Neuronal stem cell (in vitro differentiated cells): ENCODE results near the gene FBXO44.
A peak's percentile ranks its signal among the peaks of the same experiment; 100 is the strongest.

Experiments used
- DNase-seq: peaks from one replicate; pipeline ENCODE4 v3.0.0-alpha.2; 2013; ENCODE audit warnings: low spot score
- H2AFZ ChIP-seq: one replicate; pipeline ENCODE4 v1.6.1; 2013; ENCODE audit warnings: mild to moderate bottlenecking, low read length, inconsistent platforms
- H2AK5ac ChIP-seq: 2 replicates; pipeline ENCODE4 v1.6.1; 2013; ENCODE audit warnings: low read depth, mild to moderate bottlenecking, inconsistent platforms, low read length, moderate library complexity, mixed read lengths
- H2BK120ac ChIP-seq: 2 replicates; pipeline ENCODE4 v1.6.1; 2013; ENCODE audit warnings: low read depth, mild to moderate bottlenecking, inconsistent platforms, low read length, moderate library complexity, mixed read lengths
- H2BK12ac ChIP-seq: one replicate; pipeline ENCODE4 v1.6.1; 2013; ENCODE audit warnings: low read length, inconsistent platforms
- H2BK15ac ChIP-seq: 2 replicates; pipeline ENCODE4 v1.6.1; 2013; ENCODE audit warnings: mild to moderate bottlenecking, low read length, inconsistent platforms, mixed read lengths
- H2BK5ac ChIP-seq: one replicate; pipeline ENCODE4 v1.6.1; 2013; ENCODE audit warnings: inconsistent platforms, mild to moderate bottlenecking, low read length, moderate library complexity
- H3K14ac ChIP-seq: one replicate; pipeline ENCODE4 v1.6.1; 2013; ENCODE audit warnings: low read length, inconsistent platforms
- H3K18ac ChIP-seq: 2 replicates; pipeline ENCODE4 v1.6.1; 2013; ENCODE audit warnings: low read length, inconsistent platforms
- H3K23ac ChIP-seq: 2 replicates; pipeline ENCODE4 v1.6.1; 2013; ENCODE audit warnings: low read depth, mild to moderate bottlenecking, mixed read lengths, low read length, inconsistent platforms; ENCODE audit not compliant: poor library complexity
- H3K27ac ChIP-seq: replicated peaks from 3 replicates; pipeline ENCODE4 v1.5.1; 2013; ENCODE audit warnings: low read length, inconsistent platforms
- H3K27me3 ChIP-seq, 3 experiments: 2 replicates each; pipeline ENCODE4 v1.6.1; 2013; ENCODE audit warnings: low read length in 3 of 3, mild to moderate bottlenecking in 2 of 3, inconsistent platforms in 1 of 3, low read depth in 1 of 3, mixed read lengths in 1 of 3, moderate library complexity in 1 of 3; ENCODE audit not compliant: control insufficient read depth in 3 of 3, insufficient read depth in 3 of 3
- H3K36me3 ChIP-seq, 2 donors: replicated peaks in 1 of 2; 2 replicates each; pipeline ENCODE4 v1.6.1; 2013; ENCODE audit warnings: low read length in 2 of 2; ENCODE audit not compliant: control insufficient read depth in 2 of 2, insufficient read depth in 2 of 2
- H3K4ac ChIP-seq: 2 replicates; pipeline ENCODE4 v1.6.1; 2013; ENCODE audit warnings: inconsistent platforms, mild to moderate bottlenecking, low read length, moderate library complexity
- H3K4me1 ChIP-seq, 2 donors: 1 replicate in 1 of 2; 2 replicates in 1 of 2; pipeline ENCODE4 v1.6.1; 2013; ENCODE audit warnings: low read length in 2 of 2, low read depth in 1 of 2; ENCODE audit not compliant: control insufficient read depth in 2 of 2, insufficient read depth in 1 of 2
- H3K4me2 ChIP-seq: one replicate; pipeline ENCODE4 v1.6.1; 2013; ENCODE audit warnings: mild to moderate bottlenecking, low read length, inconsistent platforms; ENCODE audit not compliant: insufficient read depth, poor library complexity, severe bottlenecking
- H3K4me3 ChIP-seq, 2 donors: 2 replicates each; pipeline ENCODE4 v1.5.1; 2013; ENCODE audit warnings: low read length in 2 of 2, mild to moderate bottlenecking in 2 of 2, inconsistent platforms in 1 of 2, moderate library complexity in 1 of 2
- H3K79me1 ChIP-seq: one replicate; pipeline ENCODE4 v1.6.1; 2013; ENCODE audit warnings: low read depth, mild to moderate bottlenecking, inconsistent platforms, low read length, moderate library complexity
- H3K9ac ChIP-seq: one replicate; pipeline ENCODE4 v1.6.1; 2013; ENCODE audit warnings: mild to moderate bottlenecking, low read depth, low read length, inconsistent platforms; ENCODE audit not compliant: poor library complexity
- H3K9me3 ChIP-seq, 2 donors: replicated peaks in 1 of 2; 2 replicates each; pipeline versions ENCODE3 to v1.6.1; 2013; ENCODE audit warnings: low read length in 2 of 2, mild to moderate bottlenecking in 2 of 2, inconsistent platforms in 1 of 2, low read depth in 1 of 2, mixed read lengths in 1 of 2, moderate library complexity in 1 of 2; ENCODE audit not compliant: control insufficient read depth in 2 of 2, insufficient read depth in 1 of 2
- H4K8ac ChIP-seq: one replicate; pipeline ENCODE4 v1.6.1; 2013; ENCODE audit warnings: low read depth, mild to moderate bottlenecking, inconsistent platforms, low read length, moderate library complexity
- H4K91ac ChIP-seq: one replicate; pipeline ENCODE4 v1.6.1; 2013; ENCODE audit warnings: low read length, low read depth, mild to moderate bottlenecking, inconsistent platforms; ENCODE audit not compliant: poor library complexity
- WGBS, 2 donors: extraction: QIAGEN DNeasy Blood & Tissue Kit; methylation state at CpG; one replicate each; pipeline ENCODE4 v1.1.7; 2013; ENCODE audit warnings: missing lambda C conversion rate in 2 of 2, mixed read lengths in 1 of 2; ENCODE audit not compliant: insufficient read length in 2 of 2, insufficient replicate concordance in 1 of 2; ENCODE audit errors: extremely low coverage in 2 of 2; 5-methylcytosine and 5-hydroxymethylcytosine counted together

FBXO44 gene

GRCh38 chr1:11661103-11661502, 6.4 kb downstream of the FBXO44 start:
- Histone ChIP-seq H2BK15ac (no peak overlapping the region), H2AK5ac (no peak overlapping the region), H3K4me3 (no peak overlapping the region), H3K23ac (peak overlapping the region; percentile 73), H2BK5ac (no peak overlapping the region), H2BK120ac (no peak overlapping the region), H3K4me2 (no peak overlapping the region), H3K27me3 (peaks cover 0 to 6% (median 0%) of the 10 kb centered on the region in 3 experiments), H4K8ac (no peak overlapping the region), H3K9ac (no peak overlapping the region), H2AFZ (no peak overlapping the region), H3K4me1 (peaks cover 0 to 3% of the 10 kb centered on the region in 2 donors), H3K27ac (no peak overlapping the region), H3K14ac (no peak overlapping the region), H3K79me1 (peaks cover 2% of the 10 kb centered on the region), H3K4ac (no peak overlapping the region), H4K91ac (no peak overlapping the region), H3K36me3 (peaks cover 10 to 30% of the 10 kb centered on the region in 2 donors), H2BK12ac (no peak overlapping the region), H3K9me3 (no peaks in the 10 kb centered on the region), H3K18ac (no peak overlapping the region)
- WGBS, 2 donors: no CpG with 5 or more reads among the region's 17 CpGs
- no peak for DNase-seq

- Histone ChIP-seq H3K27ac (no peak overlapping the region), H3K79me1 (peaks cover 2% of the 10 kb centered on the region), H3K23ac (peak overlapping the region; percentile 98), H3K9me3 (no peaks in the 10 kb centered on the region), H2AK5ac (no peak overlapping the region), H3K18ac (peak overlapping the region; percentile 90), H3K4me2 (peak overlapping the region; percentile 95), H2BK15ac (no peak overlapping the region), H3K14ac (no peak overlapping the region), H3K4ac (no peak overlapping the region), H2BK5ac (peak overlapping the region; percentile 53), H2BK120ac (no peak overlapping the region), H3K36me3 (peaks cover 10 to 44% of the 10 kb centered on the region in 2 donors), H2AFZ (no peak overlapping the region), H3K4me3 (peak overlapping the region in 1 of 2 donors; percentile 81), H3K4me1 (peaks cover 0 to 8% of the 10 kb centered on the region in 2 donors), H2BK12ac (no peak overlapping the region), H4K8ac (no peak overlapping the region), H4K91ac (no peak overlapping the region), H3K27me3 (peaks cover 0 to 6% (median 0%) of the 10 kb centered on the region in 3 experiments), H3K9ac (peak overlapping the region; percentile 60)
- DNase-seq: no peak
- no CpG with 5 or more reads among the region's 66 CpGs for WGBS, 2 donors
These were observed 9.8 kb downstream of the FBXO44 start for GRCh38 chr1:11664336-11665065.

- Histone ChIP-seq H2BK120ac (no peak overlapping the region), H3K4ac (no peak overlapping the region), H3K36me3 (peaks cover 25 to 64% of the 10 kb centered on the region in 2 donors), H3K4me3 (no peak overlapping the region), H2AFZ (no peak overlapping the region), H3K9ac (peak overlapping the region; percentile 21), H4K8ac (no peak overlapping the region), H3K18ac (no peak overlapping the region), H3K9me3 (no peaks in the 10 kb centered on the region), H3K79me1 (peaks cover 2% of the 10 kb centered on the region), H3K4me2 (no peak overlapping the region), H3K27me3 (peaks cover 0 to 2% (median 0%) of the 10 kb centered on the region in 3 experiments), H2BK12ac (no peak overlapping the region), H3K23ac (peak overlapping the region; percentile 89), H3K27ac (no peak overlapping the region), H2BK5ac (no peak overlapping the region), H4K91ac (no peak overlapping the region), H3K14ac (no peak overlapping the region), H3K4me1 (peaks cover 0 to 8% of the 10 kb centered on the region in 2 donors), H2BK15ac (peak overlapping the region; percentile 17), H2AK5ac (no peak overlapping the region)
- WGBS, 2 donors: no CpG with 5 or more reads among the region's 14 CpGs
- DNase-seq: no peak
These were observed 13.8 kb downstream of the FBXO44 start for GRCh38 chr1:11668516-11668915.

GRCh38 chr1:11670747-11671146, 16.1 kb downstream of the FBXO44 start:
- Histone ChIP-seq H3K4me2 (no peak overlapping the region), H3K4me1 (peaks cover 0 to 6% of the 10 kb centered on the region in 2 donors), H2BK12ac (no peak overlapping the region), H2AK5ac (no peak overlapping the region), H3K27ac (no peak overlapping the region), H3K4ac (no peak overlapping the region), H3K14ac (no peak overlapping the region), H2BK15ac (no peak overlapping the region), H2BK120ac (no peak overlapping the region), H3K4me3 (no peak overlapping the region), H2AFZ (no peak overlapping the region), H3K79me1 (peaks cover 2% of the 10 kb centered on the region), H4K91ac (no peak overlapping the region), H3K36me3 (peaks cover 44 to 81% of the 10 kb centered on the region in 2 donors), H2BK5ac (no peak overlapping the region), H3K9me3 (no peaks in the 10 kb centered on the region), H4K8ac (no peak overlapping the region), H3K9ac (no peak overlapping the region), H3K23ac (no peak overlapping the region), H3K18ac (no peak overlapping the region), H3K27me3 (no peaks in the 10 kb centered on the region)
- DNase-seq: no peak
- no CpG with 5 or more reads among the region's 6 CpGs for WGBS, 2 donors
